ENCODE results near the gene GIPC2.

DNA sequence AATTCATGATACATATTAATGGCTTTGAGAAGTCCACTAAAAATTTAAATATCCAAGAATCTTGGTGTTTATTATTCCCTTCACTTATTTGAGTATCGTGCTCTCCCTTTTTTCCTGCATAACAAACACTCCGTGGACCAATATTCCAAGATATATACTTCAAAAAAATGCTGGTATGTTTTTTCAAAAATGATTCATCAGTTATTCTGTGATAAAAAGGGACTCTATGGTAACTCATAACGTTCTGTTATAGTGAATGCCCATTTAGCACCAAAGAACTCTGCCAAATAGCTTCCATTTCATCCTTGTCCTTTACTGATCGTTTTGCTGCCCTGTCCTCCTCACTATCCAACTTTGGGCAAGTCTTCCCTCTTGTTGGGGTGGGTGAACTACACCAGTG lies 12.9 kb downstream of the GIPC2 start:
- TF ChIP-seq CREB1 (IDR thresholded peaks at IDR 0.05; ENCODE audit: low read depth): no peak
- TF ChIP-seq EP300 (IDR thresholded peaks at IDR 0.05; ENCODE audit: borderline replicate concordance): no peak
- no peak for TF ChIP-seq FOXM1 (IDR thresholded peaks at IDR 0.05; ENCODE audit: borderline replicate concordance, low read depth)
- no peak for TF ChIP-seq RAD21 (IDR thresholded peaks at IDR 0.05; ENCODE audit: low read depth)
- no peak for TF ChIP-seq CEBPB (IDR thresholded peaks at IDR 0.05)
- TF ChIP-seq, protein P1, sequence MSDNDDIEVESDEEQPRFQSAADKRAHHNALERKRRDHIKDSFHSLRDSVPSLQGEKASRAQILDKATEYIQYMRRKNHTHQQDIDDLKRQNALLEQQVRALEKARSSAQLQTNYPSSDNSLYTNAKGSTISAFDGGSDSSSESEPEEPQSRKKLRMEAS (IDR thresholded peaks at IDR 0.05): no peak
- TF ChIP-seq TCF12 (IDR thresholded peaks at IDR 0.05; ENCODE audit: low read depth): no peak
- no peak for TF ChIP-seq YY1 (IDR thresholded peaks at IDR 0.05; ENCODE audit: low read depth)
- no peak for TF ChIP-seq TEAD4 (IDR thresholded peaks at IDR 0.05)
- TF ChIP-seq TAF1 (IDR thresholded peaks at IDR 0.05; ENCODE audit: low read depth): no peak
